ENCODE results near the gene CCDC190. TPM values are rescaled to one million over a fixed set of nuclear protein-coding genes. Genes with fewer than 3 reads are reported as not detected.
A peak's percentile ranks its signal among the peaks of the same experiment; 100 is the strongest.

The CCDC190 gene
- total and polyA plus RNA-seq, 2 of the 4 experiments (the other 2 are of a cell fraction): 0.10 to 0.36 TPM

- Histone ChIP-seq H3K9ac (ENCODE audit: low read depth, low read length) (no peak overlapping the region), H3K4me3 (ENCODE audit: insufficient read depth, low read depth, low read length) (no peak overlapping the region), H3K4me2 (ENCODE audit: low read depth, low read length) (no peak overlapping the region), H3K27ac (ENCODE audit: insufficient read depth, low read length) (no peak overlapping the region), H3K36me3 (ENCODE audit: control insufficient read depth, insufficient read depth, low read length) (no peaks in the 10 kb centered on the region), H3K14ac (replicated peaks; ENCODE audit: low read depth, low read length) (no peak overlapping the region; the same call in 1 of the 2 replicates), H3K9me1 (ENCODE audit: insufficient read depth, low read length) (peaks cover 14% of the 10 kb centered on the region), H3K18ac (ENCODE audit: low read depth, low read length) (no peak overlapping the region), H4K5ac (ENCODE audit: low read depth, low read length) (no peak overlapping the region; the same call in 1 of the 2 replicates), H4K8ac (ENCODE audit: low read depth in 2 of 2, low read length in 2 of 2) (0 out of 4 replicates have a peak overlapping the region, but pooled peaks of 1 of the 2 experiments have one; percentile 5), H3K56ac (ENCODE audit: extremely low read depth, insufficient read depth, low read length) (no peak overlapping the region), H3K9me3 (ENCODE audit: control insufficient read depth, insufficient read depth, low read length) (no peaks in the 10 kb centered on the region), H2AK5ac (ENCODE audit: low read depth, low read length) (0 out of 2 replicates have a peak overlapping the region, but pooled peaks have one; percentile 10), H3K79me1 (ENCODE audit: low read depth in 1 of 2, low read length in 2 of 2) (no peaks in the 10 kb centered on the region), H2AFZ (replicated peaks; ENCODE audit: low read length, poor library complexity) (no peak overlapping the region), H3K4me1 (ENCODE audit: control insufficient read depth, insufficient read depth, low read length) (peaks cover 11% of the 10 kb centered on the region), H4K20me1 (ENCODE audit: insufficient read depth, low read length) (no peaks in the 10 kb centered on the region), H2BK20ac (ENCODE audit: low read depth, low read length) (peak overlapping the region; percentile 64), H4K91ac (ENCODE audit: insufficient read depth, low read depth, low read length) (0 out of 2 replicates have a peak overlapping the region, but pooled peaks have one; percentile 1), H3K4ac (ENCODE audit: low read depth, low read length) (peak overlapping the region; percentile 37; the same call in 1 of the 2 replicates), H2BK15ac (ENCODE audit: low read depth, low read length) (peak overlapping the region; percentile 83; the same call in 2 of the 3 replicates), H3K23ac (ENCODE audit: low read depth, low read length) (no peak overlapping the region), H2BK5ac (ENCODE audit: low read depth, low read length, poor library complexity, severe bottlenecking) (no peak overlapping the region), H2AK9ac (replicated peaks; ENCODE audit: low read depth, low read length, poor library complexity) (no peak overlapping the region), H3K27me3 (ENCODE audit: control insufficient read depth, insufficient read depth, low read length) (no peaks in the 10 kb centered on the region), H2BK120ac (ENCODE audit: low read depth, low read length) (peak overlapping the region; percentile 11; the same call in 1 of the 2 replicates)
- POLR2A ChIA-PET (ENCODE audit: unreplicated experiment): interaction anchor here (0.5 kb wide), 1 partner anchor 438 kb away, joined by 4 read pairs; no protein-coding TSS in a partner anchor
- ATAC-seq (ENCODE audit: low read depth): no peak
- WGBS, 2 experiments (ENCODE audit: extremely low coverage in 2 of 2, insufficient read length in 1 of 2): no CpG with 5 or more reads among the region's 2 CpGs
- no peak for DNase-seq
- no TSS peak for BruUV-seq (replicated peaks)
- CTCF ChIA-PET: interaction anchor here (0.8 kb wide), 1 partner anchor 165 kb away, joined by 3 read pairs; no protein-coding TSS in a partner anchor
- dilution Hi-C loops (cut with HindIII; ENCODE audit: low sequenced_read_pairs, unreplicated experiment): no loop called here
- TF ChIP-seq MAZ (IDR thresholded peaks at IDR 0.05; ENCODE audit: borderline replicate concordance, low read depth, low read length) (no peak), POLR2A (IDR thresholded peaks at IDR 0.05; ENCODE audit: low read depth, low read length) (no peak), ELK1 (IDR thresholded peaks at IDR 0.05; ENCODE audit: borderline replicate concordance, low read depth, low read length) (no peak), MAFK (IDR thresholded peaks at IDR 0.05; ENCODE audit: low read depth, low read length) (no peak), RAD21 (IDR thresholded peaks at IDR 0.05; ENCODE audit: low read length) (no peak), NFE2L2 (IDR thresholded peaks at IDR 0.05; ENCODE audit: low read depth, low read length) (no peak), BHLHE40 (IDR thresholded peaks at IDR 0.05; ENCODE audit: low read depth, low read length) (no peak), FOS (IDR thresholded peaks at IDR 0.05; ENCODE audit: low read depth, low read length) (no peak), CEBPB (IDR thresholded peaks at IDR 0.05; ENCODE audit: low read depth, low read length) (no peak), CHD1 (IDR thresholded peaks at IDR 0.05; ENCODE audit: low read depth, low read length) (no peak), MXI1 (IDR thresholded peaks at IDR 0.05; ENCODE audit: borderline replicate concordance, low read depth, low read length) (no peak), RFX5 (IDR thresholded peaks at IDR 0.05; ENCODE audit: low read depth, low read length) (no peak)
- TF ChIP-seq, protein P1, sequence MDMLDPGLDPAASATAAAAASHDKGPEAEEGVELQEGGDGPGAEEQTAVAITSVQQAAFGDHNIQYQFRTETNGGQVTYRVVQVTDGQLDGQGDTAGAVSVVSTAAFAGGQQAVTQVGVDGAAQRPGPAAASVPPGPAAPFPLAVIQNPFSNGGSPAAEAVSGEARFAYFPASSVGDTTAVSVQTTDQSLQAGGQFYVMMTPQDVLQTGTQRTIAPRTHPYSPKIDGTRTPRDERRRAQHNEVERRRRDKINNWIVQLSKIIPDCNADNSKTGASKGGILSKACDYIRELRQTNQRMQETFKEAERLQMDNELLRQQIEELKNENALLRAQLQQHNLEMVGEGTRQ (IDR thresholded peaks at IDR 0.05; ENCODE audit: low read depth, low read length): no peak
- TF ChIP-seq, protein P2, sequence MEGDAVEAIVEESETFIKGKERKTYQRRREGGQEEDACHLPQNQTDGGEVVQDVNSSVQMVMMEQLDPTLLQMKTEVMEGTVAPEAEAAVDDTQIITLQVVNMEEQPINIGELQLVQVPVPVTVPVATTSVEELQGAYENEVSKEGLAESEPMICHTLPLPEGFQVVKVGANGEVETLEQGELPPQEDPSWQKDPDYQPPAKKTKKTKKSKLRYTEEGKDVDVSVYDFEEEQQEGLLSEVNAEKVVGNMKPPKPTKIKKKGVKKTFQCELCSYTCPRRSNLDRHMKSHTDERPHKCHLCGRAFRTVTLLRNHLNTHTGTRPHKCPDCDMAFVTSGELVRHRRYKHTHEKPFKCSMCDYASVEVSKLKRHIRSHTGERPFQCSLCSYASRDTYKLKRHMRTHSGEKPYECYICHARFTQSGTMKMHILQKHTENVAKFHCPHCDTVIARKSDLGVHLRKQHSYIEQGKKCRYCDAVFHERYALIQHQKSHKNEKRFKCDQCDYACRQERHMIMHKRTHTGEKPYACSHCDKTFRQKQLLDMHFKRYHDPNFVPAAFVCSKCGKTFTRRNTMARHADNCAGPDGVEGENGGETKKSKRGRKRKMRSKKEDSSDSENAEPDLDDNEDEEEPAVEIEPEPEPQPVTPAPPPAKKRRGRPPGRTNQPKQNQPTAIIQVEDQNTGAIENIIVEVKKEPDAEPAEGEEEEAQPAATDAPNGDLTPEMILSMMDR (conservative IDR thresholded peaks at IDR 0.05; ENCODE audit: low read depth, low read length): no peak
- in situ Hi-C loops (cut with MboI; ENCODE audit: low sequenced_read_pairs): no loop called here
- intact Hi-C loops (cut with micrococcal nuclease): no loop called here
These were observed 45.5 kb upstream of the CCDC190 start for GRCh38 chr1:162906485-162906884.

All from IMR-90 (cell line).